H9 (cell line): Measurements from ENCODE around the gene PP2D1. TPM values are rescaled to one million over a fixed set of nuclear protein-coding genes. Genes with fewer than 3 reads are reported as not detected.

Experiments
- DNase-seq: peaks from one replicate; pipeline ENCODE4 v3.0.0-alpha.2; 2017
- H2AFZ ChIP-seq: one replicate; pipeline ENCODE4 v1.6.1; 2013; ENCODE audit warnings: mild to moderate bottlenecking, low read length, control low read depth, moderate library complexity
- H2AK5ac ChIP-seq: 2 replicates; pipeline ENCODE4 v1.6.1; 2013; ENCODE audit warnings: low read length, control low read depth, mixed read lengths; ENCODE audit not compliant: insufficient read length
- H2BK120ac ChIP-seq: one replicate; pipeline ENCODE4 v1.6.1; 2013; ENCODE audit warnings: low read depth, mild to moderate bottlenecking, low read length, control low read depth, inconsistent platforms; ENCODE audit not compliant: poor library complexity, severe bottlenecking
- H2BK12ac ChIP-seq: 2 replicates; pipeline ENCODE4 v1.6.1; 2013; ENCODE audit warnings: low read length, control low read depth, mixed read lengths, low read depth; ENCODE audit not compliant: insufficient read length
- H2BK15ac ChIP-seq: 2 replicates; pipeline ENCODE4 v1.6.1; 2013; ENCODE audit warnings: low read depth, low read length, control low read depth
- H2BK20ac ChIP-seq: one replicate; pipeline ENCODE4 v1.6.1; 2013; ENCODE audit warnings: low read depth, mild to moderate bottlenecking, low read length, control low read depth, inconsistent platforms; ENCODE audit not compliant: poor library complexity, severe bottlenecking
- H2BK5ac ChIP-seq: 2 replicates; pipeline ENCODE4 v1.6.1; 2013; ENCODE audit warnings: low read length, control low read depth, mixed read lengths; ENCODE audit not compliant: insufficient read length
- H3K14ac ChIP-seq: 2 replicates; pipeline ENCODE4 v1.6.1; 2013; ENCODE audit warnings: low read length, control low read depth; ENCODE audit not compliant: insufficient read depth
- H3K18ac ChIP-seq: 2 replicates; pipeline ENCODE4 v1.6.1; 2013; ENCODE audit warnings: low read depth, mild to moderate bottlenecking, mixed read lengths, low read length, control low read depth; ENCODE audit not compliant: insufficient read length
- H3K23ac ChIP-seq: 2 replicates; pipeline ENCODE4 v1.6.1; 2013; ENCODE audit warnings: low read length, control low read depth, mixed read lengths, low read depth; ENCODE audit not compliant: insufficient read length
- H3K23me2 ChIP-seq: 2 replicates; pipeline ENCODE4 v1.6.1; 2013; ENCODE audit warnings: low read depth, mild to moderate bottlenecking, mixed read lengths, low read length, control low read depth; ENCODE audit not compliant: insufficient read length, poor library complexity, severe bottlenecking
- H3K27ac ChIP-seq: 2 replicates; pipeline ENCODE4 v1.5.1; 2013; ENCODE audit warnings: low read length, control low read depth, mixed read lengths, low read depth; ENCODE audit not compliant: insufficient read length
- H3K27me3 ChIP-seq: 2 replicates; pipeline ENCODE4 v1.6.1; 2013; ENCODE audit warnings: low read length, control low read depth, inconsistent platforms; ENCODE audit not compliant: insufficient read depth
- H3K4ac ChIP-seq: 2 replicates; pipeline ENCODE4 v1.6.1; 2013; ENCODE audit warnings: low read depth, mild to moderate bottlenecking, control low read depth, inconsistent platforms, low read length, moderate library complexity
- H3K4me1 ChIP-seq: 2 replicates; pipeline ENCODE4 v1.6.1; 2013; ENCODE audit warnings: low read length, control low read depth, inconsistent platforms; ENCODE audit not compliant: insufficient read depth
- H3K4me2 ChIP-seq: 2 replicates; pipeline ENCODE4 v1.6.1; 2013; ENCODE audit warnings: low read length, control low read depth, mixed read lengths; ENCODE audit not compliant: insufficient read length, insufficient read depth
- H3K56ac ChIP-seq: 2 replicates; pipeline ENCODE4 v1.6.1; 2013; ENCODE audit warnings: low read depth, mild to moderate bottlenecking, mixed read lengths, low read length, control low read depth; ENCODE audit not compliant: insufficient read length
- H3K79me1 ChIP-seq: 2 replicates; pipeline ENCODE4 v1.6.1; 2013; ENCODE audit warnings: low read depth, mild to moderate bottlenecking, moderate library complexity, low read length, control low read depth, inconsistent platforms; ENCODE audit not compliant: insufficient read depth, poor library complexity, severe bottlenecking
- H3K79me2 ChIP-seq: 2 replicates; pipeline ENCODE4 v1.6.1; 2013; ENCODE audit warnings: low read length, control low read depth, inconsistent platforms; ENCODE audit not compliant: insufficient read depth
- H3K9ac ChIP-seq: 2 replicates; pipeline ENCODE4 v1.6.1; 2013; ENCODE audit warnings: low read length, control low read depth, mixed read lengths; ENCODE audit not compliant: insufficient read length; ENCODE audit errors: extremely low read depth
- H3K9me3 ChIP-seq: one replicate; pipeline ENCODE4 v1.6.1; 2013; ENCODE audit warnings: low read depth, low read length, inconsistent platforms; ENCODE audit not compliant: control insufficient read depth
- H3T11ph ChIP-seq: one replicate; pipeline ENCODE4 v1.6.1; 2013; ENCODE audit warnings: mild to moderate bottlenecking, low read length, control low read depth, inconsistent platforms
- H4K20me1 ChIP-seq: one replicate; pipeline ENCODE4 v1.6.1; 2013; ENCODE audit not compliant: control insufficient read depth, insufficient read length, insufficient read depth
- H4K5ac ChIP-seq: 2 replicates; pipeline ENCODE4 v1.6.1; 2013; ENCODE audit warnings: low read depth, mild to moderate bottlenecking, mixed read lengths, low read length, control low read depth; ENCODE audit not compliant: insufficient read length
- H4K8ac ChIP-seq: replicated peaks from 2 replicates; pipeline ENCODE4 v1.6.1; 2013; ENCODE audit warnings: low read length, control low read depth, mixed read lengths, low read depth; ENCODE audit not compliant: insufficient read length
- H4K91ac ChIP-seq: 2 replicates; pipeline ENCODE4 v1.6.1; 2013; ENCODE audit warnings: low read depth, mild to moderate bottlenecking, moderate library complexity, mixed read lengths, low read length, control low read depth; ENCODE audit not compliant: insufficient read length
- H3K27ac Mint-ChIP-seq, 3 experiments: 2 replicates in 2 of 3; 3 replicates in 1 of 3; pipeline ENCODE4 v1.8.0; 2020 to 2021; ENCODE audit warnings: mixed read lengths in 3 of 3, mild to moderate bottlenecking in 1 of 3, moderate library complexity in 1 of 3
- H3K27me3 Mint-ChIP-seq: 2 replicates; pipeline ENCODE4 v1.8.0; 2021; ENCODE audit warnings: low read depth, mild to moderate bottlenecking, moderate library complexity, mixed read lengths
- H3K36me3 Mint-ChIP-seq, 3 experiments: 2 replicates in 2 of 3; 3 replicates in 1 of 3; pipeline ENCODE4 v1.8.0; 2020 to 2021; ENCODE audit warnings: low read depth in 3 of 3, mixed read lengths in 3 of 3; ENCODE audit not compliant: insufficient read depth in 1 of 3
- H3K4me1 Mint-ChIP-seq, 2 experiments: 2 replicates each; pipeline ENCODE4 v1.8.0; 2020; ENCODE audit warnings: mixed read lengths in 2 of 2
- H3K4me3 Mint-ChIP-seq, 2 experiments: 2 replicates in 1 of 2; 3 replicates in 1 of 2; pipeline ENCODE4 v1.8.0; 2020 to 2021; ENCODE audit warnings: mild to moderate bottlenecking in 2 of 2, mixed read lengths in 2 of 2, moderate library complexity in 1 of 2
- H3K9me3 Mint-ChIP-seq, 2 experiments: 2 replicates in 1 of 2; 3 replicates in 1 of 2; pipeline ENCODE4 v1.8.0; 2020; ENCODE audit warnings: mild to moderate bottlenecking in 2 of 2, mixed read lengths in 2 of 2, moderate library complexity in 1 of 2
- CTCF ChIP-seq: fragments of 200-600 bp; sonication (generic); conservative IDR thresholded peaks from 3 replicates; pipeline ENCODE4 v1.8.0; 2021; ENCODE audit warnings: antibody characterized with exemption, mild to moderate bottlenecking
- WGBS: extraction: QIAGEN DNeasy Blood & Tissue Kit; methylation state at CpG from one replicate; pipeline ENCODE4 v1.1.7; 2013; ENCODE audit warnings: missing lambda C conversion rate, low lambda C conversion rate, mixed read lengths; ENCODE audit not compliant: insufficient read length; ENCODE audit errors: extremely low coverage; 5-methylcytosine and 5-hydroxymethylcytosine counted together
- total RNA-seq: library from RNA; stranded (reverse); gene quantifications from 2 replicates; pipeline ENCODE4 v1.2.1, GENCODE V29; 2021

PP2D1 gene
- total RNA-seq, 1 experiment from 2014 or later = not detected

DNA sequence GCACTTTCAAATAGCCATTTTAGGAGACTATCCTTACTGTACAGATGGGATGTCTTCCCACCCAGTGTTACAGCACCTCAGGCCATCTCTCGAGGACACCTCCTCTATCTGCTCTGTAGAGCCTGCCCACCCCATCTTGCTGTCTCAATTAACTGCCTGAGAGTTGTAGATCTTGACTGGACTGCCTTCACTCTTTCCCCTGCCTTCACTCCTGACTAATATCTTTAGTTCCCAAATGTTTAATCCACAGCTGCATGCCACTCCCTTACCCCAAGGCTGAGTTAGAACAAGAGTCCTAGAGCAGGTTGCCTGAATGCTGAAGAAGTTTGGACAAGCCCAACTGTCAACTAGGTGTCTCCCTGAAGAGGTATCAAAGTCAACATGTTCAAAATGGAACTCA, 1.3 kb upstream of the PP2D1 start:
- Histone ChIP-seq H3K14ac (no peak overlapping the region), H2BK15ac (no peak overlapping the region), H4K5ac (no peak overlapping the region), H2BK12ac (no peak overlapping the region), H3K18ac (no peak overlapping the region), H3K23me2 (no peaks in the 10 kb centered on the region), H3T11ph (no peak overlapping the region), H3K56ac (no peak overlapping the region), H3K27ac (no peak overlapping the region), H4K8ac (no peak overlapping the region), H4K91ac (no peak overlapping the region), H3K79me1 (no peaks in the 10 kb centered on the region), H3K23ac (no peak overlapping the region), H3K4me2 (no peak overlapping the region), H2AFZ (no peak overlapping the region), H2BK20ac (no peak overlapping the region), H3K4ac (no peak overlapping the region), H2BK5ac (no peak overlapping the region), H2BK120ac (no peak overlapping the region), H3K27me3 (no peaks in the 10 kb centered on the region), H3K9ac (no peak overlapping the region), H3K9me3 (no peaks in the 10 kb centered on the region), H4K20me1 (no peaks in the 10 kb centered on the region), H3K79me2 (no peaks in the 10 kb centered on the region), H2AK5ac (no peak overlapping the region), H3K4me1 (no peaks in the 10 kb centered on the region)
- Mint-ChIP-seq H3K4me1 (no peaks in the 10 kb centered on the region), H3K9me3 (no peaks in the 10 kb centered on the region), H3K4me3 (no peak overlapping the region), H3K27ac (no peak overlapping the region), H3K36me3 (no peaks in the 10 kb centered on the region), H3K27me3 (no peaks in the 10 kb centered on the region)
- WGBS = no CpG with 5 or more reads among the region's 1 CpG
- no peak for DNase-seq
- TF ChIP-seq CTCF = no peak
